K562 (cell line): ENCODE data around the gene HSF4. TPM values are rescaled to one million over a fixed set of nuclear protein-coding genes. Genes with fewer than 3 reads are reported as not detected.

ENCODE experiments used
- ATAC-seq: fragments of 200-7000 bp; cut with Tn5 transposase; 3 replicates; pipeline ENCODE4 v1.9.1; 2020; ENCODE audit warnings: moderate library complexity
- BruUV-seq: library from RNA; stranded (reverse); fragments of 400-500 nt; replicated peaks from 2 replicates; lab custom pipeline; 2021; lab: Mats Ljungman, UMichigan
- CTCF ChIA-PET: fragments of 300-600 bp; formaldehyde crosslinking; extraction: SDS; loops from one replicate; lab custom pipeline; 2021; ENCODE audit warnings: low intra/inter-chr PET ratio; lab: Yijun Ruan, JAX
- POLR2A ChIA-PET: fragments of 300-600, 350-650 bp; sonication (Branson Sonifier 250); formaldehyde crosslinking; extraction: SDS; loops from one replicate; lab custom pipeline; 2021; ENCODE audit warnings: antibody characterized with exemption, inconsistent platforms; lab: Yijun Ruan, JAX
- DNase-seq, 4 experiments: peaks; one replicate each; pipeline versions ENCODE4 v3.0.0 to v3.0.0-alpha.2; 2011 to 2018; ENCODE audit warnings: low spot score in 3 of 4, mixed read lengths in 3 of 4; ENCODE audit errors: extremely low read depth in 1 of 4
- FAIRE-seq: peaks from 2 replicates; lab custom pipeline; 2011; peaks lifted over from hg19 to GRCh38; lab: Jason Lieb, UNC
- H2AFZ ChIP-seq: 2 replicates; pipeline ENCODE4 v1.6.0; 2011; ENCODE audit warnings: low read depth, low read length, control low read depth, inconsistent platforms
- H3K27ac ChIP-seq: fragments of 200-600 bp; 3 replicates; pipeline ENCODE4 v1.8.0; 2011; ENCODE audit warnings: low read depth, mild to moderate bottlenecking, control low read depth, inconsistent platforms, low read length, moderate library complexity, mixed read lengths; ENCODE audit errors: extremely low read depth
- H3K27me3 ChIP-seq, 2 experiments: fragments of 300-600 bp in 1 of 2; 2 replicates in 1 of 2; 3 replicates in 1 of 2; pipeline versions ENCODE4 v1.6.0 to v1.8.0; 2011; ENCODE audit warnings: inconsistent platforms in 2 of 2, low read length in 2 of 2, mild to moderate bottlenecking in 1 of 2, mixed read lengths in 1 of 2, moderate library complexity in 1 of 2; ENCODE audit not compliant: control insufficient read depth in 2 of 2, insufficient read depth in 2 of 2
- H3K36me3 ChIP-seq: fragments of 300-600 bp; 3 replicates; pipeline ENCODE4 v1.8.0; 2011; ENCODE audit warnings: mild to moderate bottlenecking, low read length, inconsistent platforms; ENCODE audit not compliant: control insufficient read depth, insufficient read depth
- H3K4me1 ChIP-seq, 2 experiments: fragments of 200-600 bp in 1 of 2; replicated peaks in 1 of 2; 2 replicates in 1 of 2; 3 replicates in 1 of 2; pipeline versions ENCODE4 v1.5.1 to v1.8.0; 2011; ENCODE audit warnings: inconsistent platforms in 2 of 2, low read length in 2 of 2, mild to moderate bottlenecking in 1 of 2, mixed read lengths in 1 of 2, moderate library complexity in 1 of 2; ENCODE audit not compliant: control insufficient read depth in 2 of 2, insufficient read depth in 2 of 2
- H3K4me2 ChIP-seq: 2 replicates; pipeline ENCODE4 v1.6.1; 2011; ENCODE audit warnings: low read length, control low read depth, inconsistent platforms, mixed read lengths; ENCODE audit not compliant: insufficient read depth
- H3K4me3 ChIP-seq: fragments of 200-600 bp; sonication (generic), shearing (Covaris generic); 2 replicates; pipeline ENCODE4 v1.5.1; 2016; ENCODE audit warnings: control low read depth, inconsistent platforms
- H3K79me2 ChIP-seq: fragments of 200-600 bp; 3 replicates; pipeline ENCODE4 v1.8.0; 2011; ENCODE audit warnings: low read length, inconsistent platforms; ENCODE audit not compliant: control insufficient read depth, insufficient read depth
- H3K9ac ChIP-seq, 2 experiments: 2 replicates each; pipeline versions ENCODE4 v1.6.0 to v1.6.1; 2011; ENCODE audit warnings: low read depth in 2 of 2, low read length in 2 of 2, control low read depth in 1 of 2, inconsistent platforms in 1 of 2, mild to moderate bottlenecking in 1 of 2, mixed read lengths in 1 of 2; ENCODE audit not compliant: insufficient read depth in 1 of 2
- H3K9me1 ChIP-seq: one replicate; pipeline ENCODE4 v1.6.0; 2011; ENCODE audit warnings: inconsistent platforms, mild to moderate bottlenecking, low read length, moderate library complexity; ENCODE audit not compliant: control insufficient read depth, insufficient read depth
- H3K9me3 ChIP-seq: replicated peaks from 2 replicates; pipeline ENCODE4 v1.5.1; 2011; ENCODE audit warnings: low read depth, low read length, inconsistent platforms; ENCODE audit not compliant: control insufficient read depth, insufficient read depth
- H4K20me1 ChIP-seq: replicated peaks from 2 replicates; pipeline ENCODE4 v1.6.1; 2011; ENCODE audit warnings: low read length, inconsistent platforms, mixed read lengths; ENCODE audit not compliant: control insufficient read depth, insufficient read depth
- GTF2F1 ChIP-seq: IDR thresholded peaks from 2 replicates; pipeline ENCODE4 v1.6.1; 2011; ENCODE audit warnings: low read depth, low read length, improper control_type of control experiment
- HDAC1 ChIP-seq, 2 experiments: fragments of 450-650 bp; IDR thresholded peaks; 2 replicates each; pipeline ENCODE4 v1.6.1; 2016 to 2017; ENCODE audit warnings: inconsistent platforms in 1 of 2, mild to moderate bottlenecking in 1 of 2, moderate library complexity in 1 of 2
- HMGN3 ChIP-seq: IDR thresholded peaks from 2 replicates; pipeline ENCODE4 v1.6.1; 2011; ENCODE audit warnings: borderline replicate concordance, low read depth, mild to moderate bottlenecking, mixed read lengths, low read length; ENCODE audit not compliant: insufficient read length; ENCODE audit errors: extremely low read depth
- HNRNPLL ChIP-seq: fragments of 200-400 bp; formaldehyde crosslinking; IDR thresholded peaks from 2 replicates; pipeline ENCODE4 v1.6.1; 2017; ENCODE audit warnings: low read length, low read depth, mild to moderate bottlenecking; ENCODE audit not compliant: poor library complexity, severe bottlenecking
- ILK ChIP-seq: fragments of 450-650 bp; IDR thresholded peaks from 2 replicates; pipeline ENCODE4 v1.6.1; 2016; ENCODE audit warnings: missing genetic modification characterization, low read depth, mild to moderate bottlenecking, missing compliant biosample characterization, moderate library complexity, borderline replicate concordance
- NFIC ChIP-seq: fragments of 450-650 bp; IDR thresholded peaks from 2 replicates; pipeline ENCODE4 v1.6.1; 2017; ENCODE audit warnings: mild to moderate bottlenecking, inconsistent platforms
- NRF1 ChIP-seq, 2 experiments: fragments of 450-650 bp; IDR thresholded peaks in 1 of 2; conservative IDR thresholded peaks in 1 of 2; 2 replicates each; pipeline ENCODE4 v1.6.1; 2014; ENCODE audit warnings: mild to moderate bottlenecking in 2 of 2
- POLR2G ChIP-seq: fragments of 200-400 bp; formaldehyde crosslinking; IDR thresholded peaks from 2 replicates; pipeline ENCODE4 v1.6.1; 2017; ENCODE audit warnings: low read depth, mild to moderate bottlenecking, antibody characterized with exemption, low read length, moderate library complexity
- WGBS: fragments of 100-300 bp; shearing (Covaris generic); methylation state at CpG from one replicate; pipeline ENCODE4 v1.1.6; 2016; ENCODE audit warnings: low coverage, mixed read lengths; ENCODE audit not compliant: insufficient coverage; ENCODE audit errors: missing lambda C conversion rate; 5-methylcytosine and 5-hydroxymethylcytosine counted together
- in situ Hi-C: fragments of 300-500 bp; cut with MboI; formaldehyde crosslinking; loops from 4 replicates; pipeline ENCODE4 v1.15.0; 2018; ENCODE audit warnings: inconsistent platforms, mixed read lengths
- intact Hi-C: fragments of 100-400 bp; cut with micrococcal nuclease; formaldehyde crosslinking; loops from 2 replicates; pipeline ENCODE4 v1.14.2; 2022
- polyA plus RNA-seq, 8 experiments: library from polyadenylated mRNA; depleted of rRNA in 4 of 8; stranded (reverse) in 5 of 8; unstranded in 3 of 8; fragments of >200 nt; fragmentation: Nextera tagmentation in 2 of 8; fragmentation: Illumina TruSeq in 1 of 8; extraction: Ambion mirVana in 2 of 8; extraction: Trizol in 1 of 8; gene quantifications; 2 replicates each; pipeline versions ENCODE4 v1.2.1 to v1.2.3, GENCODE V29; 2011 to 2014; ENCODE audit warnings: inconsistent platforms in 1 of 8, missing spikeins in 1 of 8
- total RNA-seq, 7 experiments: library from RNA; depleted of rRNA in 6 of 7; stranded (reverse); fragments of >200 nt in 6 of 7; fragmentation: Illumina TruSeq in 2 of 7; extraction: Trizol in 2 of 7; gene quantifications; 2 replicates each; pipeline versions ENCODE4 v1.2.1 to v1.2.3, GENCODE V29; 2011 to 2021; ENCODE audit warnings: low replicate concordance in 1 of 7
- TF ChIP-seq, protein P1 (sequence below), 2 experiments: fragments of 450-650 bp in 1 of 2; sonication (generic) in 1 of 2; formaldehyde crosslinking in 1 of 2; IDR thresholded peaks in 1 of 2; conservative IDR thresholded peaks in 1 of 2; 2 replicates each; pipeline versions ENCODE4 v1.6.1 to v1.8.1; 2016 to 2023; ENCODE audit warnings: mild to moderate bottlenecking in 2 of 2, moderate library complexity in 2 of 2, inconsistent platforms in 1 of 2, missing genetic modification reagents in 1 of 2
- TF ChIP-seq, protein P2 (sequence below): fragments of 200-800 bp; sonication (Bioruptor generic); IDR thresholded peaks from 2 replicates; pipeline ENCODE4 v1.6.1; 2017; ENCODE audit warnings: missing genetic modification characterization, missing compliant biosample characterization
- TF ChIP-seq, protein P3 (sequence below): sonication (generic); formaldehyde crosslinking; IDR thresholded peaks from 2 replicates; pipeline ENCODE4 v1.8.1; 2023; ENCODE audit warnings: mild to moderate bottlenecking, missing genetic modification reagents
- TF ChIP-seq, protein P4 (sequence below): sonication (generic); formaldehyde crosslinking; IDR thresholded peaks from 2 replicates; pipeline ENCODE4 v1.8.0; 2022; ENCODE audit warnings: missing genetic modification reagents, mild to moderate bottlenecking, moderate library complexity, borderline replicate concordance

Gene HSF4
- total and polyA plus RNA-seq, 9 of the 15 experiments (the other 6 are each of a cell fraction or from before 2014, with no cell fraction given), result 0.50 to 35.4 (median 8.8) TPM; not detected in 1

DNA sequence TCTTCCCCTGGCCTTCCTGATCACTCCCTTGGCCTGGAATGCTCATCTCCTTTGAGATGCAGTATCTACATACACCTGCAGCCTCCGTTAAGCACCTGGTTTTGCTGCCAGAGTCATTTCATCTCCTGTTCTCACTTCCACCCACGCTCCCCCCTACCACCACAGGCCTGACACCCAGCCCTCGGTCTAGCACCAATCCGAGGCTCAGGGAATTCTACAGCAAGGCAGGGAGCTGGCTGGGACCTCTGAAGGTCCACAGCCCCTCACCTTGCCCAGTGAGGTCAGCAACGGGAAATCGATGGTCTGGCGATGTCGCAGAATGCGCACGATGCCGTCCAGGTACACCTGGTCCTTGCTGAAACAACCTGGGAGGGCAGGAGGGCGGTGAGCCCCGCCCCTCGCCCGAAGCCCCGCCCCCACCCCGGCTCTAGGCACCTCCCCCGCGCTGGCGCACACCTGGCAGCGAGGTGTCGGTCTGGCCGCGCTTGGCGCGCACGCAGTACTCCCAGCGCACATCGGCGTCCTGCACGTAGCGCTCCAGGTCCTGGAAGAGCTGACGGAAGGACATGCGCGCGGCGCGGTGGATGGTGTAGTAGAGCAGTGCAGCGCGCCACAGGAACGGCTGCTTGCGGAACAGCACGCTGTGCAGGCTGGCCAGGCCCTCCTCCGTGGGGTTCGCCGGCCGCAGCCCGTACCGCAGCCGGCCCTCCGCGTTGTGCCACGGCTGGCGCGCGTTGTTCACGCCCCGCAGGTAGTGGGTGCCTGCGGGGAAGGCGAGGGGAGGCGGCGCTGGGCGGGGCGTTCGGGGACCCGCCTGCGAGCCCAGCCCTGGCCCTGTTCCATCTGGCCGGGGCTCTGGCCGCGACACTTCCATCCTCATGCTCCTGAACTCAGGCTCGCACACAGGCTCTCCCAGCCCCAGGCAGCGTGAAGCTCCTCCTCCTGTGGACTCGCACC is 13.5 kb downstream of the HSF4 start:
- intact Hi-C loops, result no loop called here
- no peak for FAIRE-seq
- Histone ChIP-seq H3K27ac (no peak overlapping the region), H3K9me3 (no peaks in the 10 kb centered on the region), H3K9me1 (no peaks in the 10 kb centered on the region), H3K9ac (peak overlapping the region in 1 of 2 experiments; percentile 72; a peak in 2 of 4 replicates), H3K4me1 (peaks cover 9 to 48% of the 10 kb centered on the region in 2 experiments), H4K20me1 (no peaks in the 10 kb centered on the region), H3K36me3 (no peaks in the 10 kb centered on the region), H3K4me2 (peak overlapping the region; percentile 61; the same call in 1 of the 2 replicates), H3K27me3 (no peaks in the 10 kb centered on the region), H2AFZ (0 out of 2 replicates have a peak overlapping the region, but pooled peaks have one; percentile 57), H3K4me3 (peak overlapping the region; percentile 32), H3K79me2 (peaks cover 10% of the 10 kb centered on the region)
- DNase-seq, result peak; percentile 47 to 71 (median 65)
- CTCF ChIA-PET, result interaction anchor here (0.6 kb wide), 1 partner anchor 66 kb away, joined by 3 read pairs; no protein-coding TSS in a partner anchor
- BruUV-seq, result no TSS peak
- POLR2A ChIA-PET, result interaction anchor here (0.7 to 1.1 kb wide), 4 partner anchors 11 to 290 kb away, joined by 3 read pairs; partner anchors contain the start of gene EXOC3L1
- in situ Hi-C loops, result no loop called here
- peak; percentile 81 for ATAC-seq
- WGBS, result 49% methylated on average over 56 of the region's 73 CpGs
- TF ChIP-seq, protein P1, sequence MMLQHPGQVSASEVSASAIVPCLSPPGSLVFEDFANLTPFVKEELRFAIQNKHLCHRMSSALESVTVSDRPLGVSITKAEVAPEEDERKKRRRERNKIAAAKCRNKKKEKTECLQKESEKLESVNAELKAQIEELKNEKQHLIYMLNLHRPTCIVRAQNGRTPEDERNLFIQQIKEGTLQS (IDR thresholded peaks at IDR 0.05), result no peak
- TF ChIP-seq, protein P1 (CRISPR knock-in tag; conservative IDR thresholded peaks at IDR 0.05), result no peak
- TF ChIP-seq, protein P2, sequence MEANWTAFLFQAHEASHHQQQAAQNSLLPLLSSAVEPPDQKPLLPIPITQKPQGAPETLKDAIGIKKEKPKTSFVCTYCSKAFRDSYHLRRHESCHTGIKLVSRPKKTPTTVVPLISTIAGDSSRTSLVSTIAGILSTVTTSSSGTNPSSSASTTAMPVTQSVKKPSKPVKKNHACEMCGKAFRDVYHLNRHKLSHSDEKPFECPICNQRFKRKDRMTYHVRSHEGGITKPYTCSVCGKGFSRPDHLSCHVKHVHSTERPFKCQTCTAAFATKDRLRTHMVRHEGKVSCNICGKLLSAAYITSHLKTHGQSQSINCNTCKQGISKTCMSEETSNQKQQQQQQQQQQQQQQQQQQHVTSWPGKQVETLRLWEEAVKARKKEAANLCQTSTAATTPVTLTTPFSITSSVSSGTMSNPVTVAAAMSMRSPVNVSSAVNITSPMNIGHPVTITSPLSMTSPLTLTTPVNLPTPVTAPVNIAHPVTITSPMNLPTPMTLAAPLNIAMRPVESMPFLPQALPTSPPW, result peak; percentile 13; the same call in 1 of the 2 replicates
- TF ChIP-seq ILK (tag) (no peak), GTF2F1 (no peak), POLR2G (peak; percentile 57), NRF1 (conservative IDR thresholded peaks at IDR 0.05 in 1 of 2, IDR thresholded peaks at IDR 0.05 in 1 of 2) (peak; percentile 72 to 78), HDAC1 (IDR thresholded peaks at IDR 0.05) (peak in 1 of 2 experiments; percentile 19; a peak in 1 of 4 replicates), NFIC (peak; percentile 39; the same call in 1 of the 2 replicates), HMGN3 (peak; percentile 60), HNRNPLL (peak; percentile 61)
- TF ChIP-seq, protein P3, sequence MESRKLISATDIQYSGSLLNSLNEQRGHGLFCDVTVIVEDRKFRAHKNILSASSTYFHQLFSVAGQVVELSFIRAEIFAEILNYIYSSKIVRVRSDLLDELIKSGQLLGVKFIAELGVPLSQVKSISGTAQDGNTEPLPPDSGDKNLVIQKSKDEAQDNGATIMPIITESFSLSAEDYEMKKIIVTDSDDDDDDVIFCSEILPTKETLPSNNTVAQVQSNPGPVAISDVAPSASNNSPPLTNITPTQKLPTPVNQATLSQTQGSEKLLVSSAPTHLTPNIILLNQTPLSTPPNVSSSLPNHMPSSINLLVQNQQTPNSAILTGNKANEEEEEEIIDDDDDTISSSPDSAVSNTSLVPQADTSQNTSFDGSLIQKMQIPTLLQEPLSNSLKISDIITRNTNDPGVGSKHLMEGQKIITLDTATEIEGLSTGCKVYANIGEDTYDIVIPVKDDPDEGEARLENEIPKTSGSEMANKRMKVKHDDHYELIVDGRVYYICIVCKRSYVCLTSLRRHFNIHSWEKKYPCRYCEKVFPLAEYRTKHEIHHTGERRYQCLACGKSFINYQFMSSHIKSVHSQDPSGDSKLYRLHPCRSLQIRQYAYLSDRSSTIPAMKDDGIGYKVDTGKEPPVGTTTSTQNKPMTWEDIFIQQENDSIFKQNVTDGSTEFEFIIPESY (CRISPR knock-in tag), result peak; percentile 88
- TF ChIP-seq, protein P4, sequence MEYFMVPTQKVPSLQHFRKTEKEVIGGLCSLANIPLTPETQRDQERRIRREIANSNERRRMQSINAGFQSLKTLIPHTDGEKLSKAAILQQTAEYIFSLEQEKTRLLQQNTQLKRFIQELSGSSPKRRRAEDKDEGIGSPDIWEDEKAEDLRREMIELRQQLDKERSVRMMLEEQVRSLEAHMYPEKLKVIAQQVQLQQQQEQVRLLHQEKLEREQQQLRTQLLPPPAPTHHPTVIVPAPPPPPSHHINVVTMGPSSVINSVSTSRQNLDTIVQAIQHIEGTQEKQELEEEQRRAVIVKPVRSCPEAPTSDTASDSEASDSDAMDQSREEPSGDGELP (CRISPR knock-in tag), result peak; percentile 20; the same call in 1 of the 2 replicates
